ENCODE data around the gene PBX2.
"Not testable (repeated sequence)": the region's sequence is repeated elsewhere in the genome, so short reads cannot be mapped to it uniquely, and the experiment has no call there.

PBX2 gene

DNA sequence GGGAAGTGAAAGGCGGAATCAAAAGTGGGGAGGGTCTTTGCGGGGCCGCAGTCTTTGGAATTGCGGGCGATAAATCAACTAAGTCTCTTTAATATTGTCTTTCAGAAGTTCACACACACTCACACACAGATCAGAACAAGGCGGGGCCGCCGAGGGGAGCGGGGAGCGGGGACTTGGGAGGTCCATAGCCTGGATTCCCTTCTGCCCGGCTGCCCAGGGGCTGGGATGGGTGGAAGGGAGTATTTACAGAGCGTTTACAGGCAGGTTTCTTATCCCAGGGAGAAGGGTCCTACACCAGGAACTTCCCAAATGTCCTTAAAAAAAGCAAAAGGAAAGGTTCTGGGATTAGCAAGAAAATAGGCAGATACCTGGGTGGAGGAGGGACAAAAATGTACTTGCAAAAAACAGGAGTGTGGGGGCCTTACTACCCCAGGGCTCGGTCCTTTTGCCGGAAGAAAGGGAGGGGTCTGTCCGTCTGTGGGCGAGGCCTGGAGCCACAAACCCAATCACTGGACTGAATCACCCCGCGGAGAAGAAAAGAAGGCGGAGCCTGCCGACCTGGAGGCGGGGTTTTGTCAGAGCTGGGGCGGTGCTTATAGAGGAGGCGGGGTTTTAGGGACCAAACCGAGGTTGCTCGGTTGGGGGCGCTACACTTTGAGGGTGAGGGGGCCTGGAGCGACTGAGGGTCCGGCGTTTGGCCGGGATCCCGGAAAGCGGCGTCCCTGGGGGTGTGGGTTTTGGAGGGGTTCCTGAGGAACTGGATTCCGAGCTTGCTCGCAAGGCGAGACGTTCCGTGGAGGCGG is 41.5 kb downstream of the PBX2 start:
- no peak for DNase-seq

- DNase-seq = no peak
Measured at GRCh38 chr6:32147401-32148132, 42.4 kb downstream of the PBX2 start.

DNA sequence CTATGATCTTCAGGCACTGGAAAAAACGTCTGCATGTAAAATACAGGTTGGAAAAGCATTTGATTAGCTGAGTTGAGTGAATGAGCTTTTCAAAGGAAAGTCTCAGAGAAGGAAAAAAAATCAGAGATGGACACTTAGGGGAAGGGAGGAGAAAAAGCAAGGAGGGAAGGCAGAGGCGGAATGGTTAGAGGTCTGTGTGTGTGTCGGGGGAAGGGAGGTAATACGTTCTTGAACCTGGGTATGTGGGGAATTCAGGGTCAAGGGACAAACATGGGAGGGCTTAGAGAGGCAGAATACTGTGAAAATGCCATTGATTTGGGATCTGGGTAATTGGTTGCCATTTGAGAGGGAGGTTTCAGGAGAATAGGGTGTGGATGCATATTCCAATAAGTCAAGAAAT is 43.3 kb downstream of the PBX2 start:
- DNase-seq = no peak

DNA sequence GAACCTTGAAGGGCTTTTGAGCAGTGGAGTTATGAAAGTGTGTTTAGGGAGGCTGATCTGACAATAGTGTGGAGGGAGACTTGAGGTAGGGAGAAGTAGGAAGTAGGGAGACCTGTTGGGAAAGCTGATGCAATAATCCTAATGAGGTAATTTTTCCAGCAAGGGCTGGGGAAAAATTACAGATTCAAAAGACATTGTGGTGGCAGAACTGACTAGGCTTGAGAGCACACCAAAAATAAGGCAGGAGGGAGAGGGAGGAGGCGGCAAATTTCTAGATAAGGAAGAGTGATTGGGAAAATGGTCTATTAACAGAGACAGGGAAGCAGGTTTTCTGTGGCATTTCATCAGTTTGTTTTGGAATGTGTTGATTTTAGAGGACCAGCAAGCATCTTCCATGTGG is 43.7 kb downstream of the PBX2 start:
- no peak for DNase-seq

- not testable (repeated sequence) for DNase-seq
Measured at GRCh38 chr6:32144238-32144637, 45.8 kb downstream of the PBX2 start.

DNA sequence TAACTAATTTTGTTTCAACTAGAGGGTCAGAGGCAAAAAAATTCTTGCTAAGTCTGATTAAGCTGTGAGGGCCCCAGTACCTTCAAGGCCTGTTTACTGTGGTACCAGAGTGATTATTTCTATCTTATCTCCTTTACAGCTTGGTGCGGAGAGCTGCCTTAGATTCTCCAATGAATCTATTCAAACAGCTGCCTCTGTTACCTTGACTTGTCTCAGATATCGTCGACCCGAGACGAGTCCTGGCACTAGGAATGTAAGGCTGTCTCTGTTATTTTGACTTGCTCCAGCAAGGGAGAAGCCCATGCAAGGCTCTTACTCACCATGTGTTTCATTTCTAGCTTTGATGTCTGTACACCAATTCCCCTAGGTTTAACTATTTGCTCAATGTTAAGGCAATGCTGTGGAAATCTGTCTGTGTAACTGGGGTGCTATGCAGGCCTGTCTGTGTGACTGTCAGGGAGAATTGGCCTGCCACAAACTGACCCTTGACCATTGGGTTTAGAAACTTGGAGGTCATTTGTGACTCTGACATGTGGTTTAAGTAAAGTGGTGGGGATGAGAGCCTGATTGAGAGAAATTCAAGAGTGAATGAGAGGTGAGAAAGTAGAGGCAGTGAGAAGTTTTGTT is 49.5 kb downstream of the PBX2 start:
- no peak for DNase-seq

GRCh38 chr6:32139590-32139989 is 50.4 kb downstream of the PBX2 start:
- no peak for DNase-seq

- no peak for DNase-seq
Measured at GRCh38 chr6:32137454-32137853, 52.5 kb downstream of the PBX2 start.

Measured in NCI-H187 treated with DMSO at 0.1 percent for 48 hours (cell line).